GM19467 (cell line): ENCODE measurements around the gene IQCN.

Source experiments
- ATAC-seq: cut with Tn5 transposase; IDR thresholded peaks from one replicate; pipeline ENCODE4 v1.9.1; 2021; ENCODE audit warnings: mild to moderate bottlenecking, moderate library complexity; ENCODE audit not compliant: unreplicated experiment

Gene IQCN

DNA sequence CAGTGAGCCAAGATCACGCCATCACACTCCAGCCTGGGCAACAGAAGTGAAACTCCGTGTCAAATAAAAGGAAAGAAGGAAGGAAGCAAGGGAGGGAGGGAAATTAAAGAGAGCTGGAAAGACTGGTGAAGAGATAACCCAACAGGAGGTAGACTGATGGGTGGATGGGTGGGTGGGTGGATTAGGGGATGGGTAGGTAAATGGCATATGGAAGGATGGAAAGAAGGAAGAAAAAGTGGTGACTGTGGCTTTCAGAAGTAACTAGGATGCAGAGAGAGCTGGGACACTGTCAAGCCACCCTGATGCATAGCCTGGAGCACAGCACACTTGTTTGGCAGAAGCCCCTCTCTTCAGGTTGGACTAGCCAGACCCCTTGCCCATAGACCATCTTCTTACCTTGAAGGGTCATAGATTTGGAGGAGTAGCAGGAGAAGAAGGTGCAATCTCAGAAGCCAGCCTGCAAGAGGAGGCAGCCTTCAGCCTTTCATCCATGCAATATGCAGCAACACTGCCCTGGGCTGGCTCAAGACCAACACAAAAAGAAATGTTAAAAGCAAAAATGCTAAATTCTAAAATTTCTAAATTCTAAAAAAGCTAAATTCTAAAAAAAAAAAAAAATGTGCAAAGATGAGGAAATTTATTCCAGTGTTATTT lies 5.1 kb downstream of the IQCN start:
- ATAC-seq: no peak

DNA sequence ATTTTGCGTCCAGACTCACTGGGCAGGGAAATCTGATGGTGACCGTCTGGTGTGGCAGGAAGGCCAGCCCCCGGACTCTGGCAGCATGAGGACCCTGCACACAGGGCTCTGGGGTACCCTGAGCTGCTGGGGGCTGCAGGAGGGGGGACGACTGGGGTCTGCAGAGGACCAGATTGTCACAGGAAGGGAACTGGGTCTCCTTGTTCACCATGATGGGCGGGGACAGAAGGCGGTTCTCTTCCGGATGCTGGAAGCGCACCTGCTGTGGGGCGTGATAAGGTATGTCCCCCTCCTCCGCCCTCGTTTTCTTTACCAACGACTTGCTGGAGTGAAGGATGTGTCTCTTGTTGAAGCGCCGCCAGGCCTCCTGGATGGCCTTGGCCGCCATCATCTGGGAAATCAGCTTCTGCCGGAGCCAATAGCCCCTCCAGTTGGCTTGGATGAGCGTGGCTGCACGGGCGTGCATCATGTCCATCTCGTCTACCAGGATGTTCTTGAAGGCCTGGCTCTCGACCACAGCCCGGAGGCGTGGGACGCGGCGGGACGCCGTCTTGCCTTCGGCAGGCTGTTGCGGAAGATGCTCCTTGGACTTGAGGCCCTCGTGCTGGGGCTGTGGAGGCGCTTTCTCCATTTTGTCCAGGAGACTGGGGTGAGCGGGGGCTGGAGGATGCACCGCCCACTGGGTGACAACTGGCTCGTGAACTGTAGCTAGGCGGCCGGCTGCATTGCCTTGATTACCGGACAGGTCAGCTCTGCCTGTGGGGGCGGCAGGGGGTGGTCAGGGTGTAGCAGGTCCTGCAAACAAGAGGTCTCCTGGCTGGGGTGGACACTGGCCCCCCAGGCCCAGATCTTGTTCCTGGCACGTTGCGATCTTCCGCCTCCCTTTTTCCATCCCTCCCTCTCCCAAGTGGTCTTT lies 7.2 kb downstream of the IQCN start:
- ATAC-seq: no peak

GRCh38 chr19:18265582-18265981 lies 8.7 kb downstream of the IQCN start:
- no peak for ATAC-seq

GRCh38 chr19:18264971-18265540 lies 9.2 kb downstream of the IQCN start:
- no peak for ATAC-seq

DNA sequence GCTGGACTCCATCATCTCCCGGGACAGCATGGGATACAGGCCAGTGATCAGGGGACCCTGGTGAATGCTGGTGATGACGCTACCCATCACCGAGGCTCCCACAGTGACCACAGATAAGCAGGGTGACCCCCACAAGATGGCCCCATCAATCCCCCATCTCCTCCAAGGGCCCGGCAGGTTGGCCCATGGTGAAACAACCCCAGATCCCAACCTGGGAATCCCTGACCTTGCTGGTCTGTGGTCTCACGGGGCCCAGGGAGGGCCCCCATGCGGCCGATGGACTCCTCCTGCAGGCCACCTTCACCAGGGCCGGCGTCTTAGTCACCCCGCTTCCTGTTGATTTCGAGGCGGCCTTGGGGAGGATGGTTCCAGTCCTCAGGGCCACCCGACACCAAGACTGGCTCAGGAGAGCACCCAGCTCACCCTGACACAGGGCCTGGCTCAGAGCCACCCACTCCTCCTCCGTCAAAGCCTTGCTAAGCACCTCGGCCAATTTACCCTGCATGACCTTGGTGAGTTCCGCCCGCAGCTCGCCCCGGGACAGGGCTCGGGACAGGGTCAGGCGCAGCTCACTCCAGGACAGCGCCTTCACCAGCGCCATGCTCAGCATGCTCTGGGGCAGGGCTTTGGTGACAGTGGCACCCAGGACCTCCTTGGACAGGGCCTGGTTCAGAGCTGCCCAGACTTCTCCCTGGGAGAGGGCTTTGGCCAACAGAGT lies 10.0 kb downstream of the IQCN start:
- no peak for ATAC-seq

- no peak for ATAC-seq
Observed at GRCh38 chr19:18263324-18264136, 10.7 kb downstream of the IQCN start.

GRCh38 chr19:18262917-18263316 lies 11.3 kb downstream of the IQCN start:
- ATAC-seq: no peak

DNA sequence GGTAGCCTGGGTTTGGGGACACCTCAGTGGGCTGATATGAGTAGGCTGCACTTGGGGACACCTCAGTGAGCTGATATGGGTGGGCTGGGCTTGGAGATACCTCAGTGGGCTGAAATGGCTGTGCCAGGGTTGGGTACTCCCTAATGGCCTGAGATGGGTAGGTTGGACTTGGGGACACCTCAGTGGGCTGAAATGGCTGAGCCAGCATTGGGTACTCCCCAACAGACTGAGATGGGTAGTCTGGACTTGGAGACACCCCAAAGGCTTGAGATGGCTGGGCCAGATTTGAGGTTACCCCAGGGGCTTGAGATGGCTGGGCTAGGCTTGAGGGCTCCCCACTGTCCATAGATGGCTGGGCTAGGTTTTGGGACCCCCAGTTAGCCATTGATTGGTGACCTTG lies 12.1 kb downstream of the IQCN start:
- no peak for ATAC-seq

DNA sequence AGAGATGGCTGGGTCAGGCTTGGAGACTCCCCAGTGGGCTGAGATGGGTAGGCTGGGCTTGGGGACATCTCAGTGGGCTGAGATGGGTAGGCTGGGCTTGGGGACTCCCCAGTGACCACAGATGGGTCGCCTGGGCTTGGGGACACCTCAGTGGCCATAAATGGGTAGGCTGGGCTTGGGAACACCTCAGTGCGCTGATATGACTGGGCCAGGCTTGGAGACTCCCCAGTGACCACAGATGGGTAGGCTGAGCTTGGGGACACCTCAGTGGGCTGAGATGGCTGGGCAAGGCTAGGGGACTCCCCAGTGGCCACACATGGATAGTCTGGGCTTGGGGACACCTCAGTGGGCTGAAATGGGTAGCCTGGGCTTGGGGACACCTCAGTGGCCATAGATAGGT lies 12.8 kb downstream of the IQCN start:
- ATAC-seq: no peak

DNA sequence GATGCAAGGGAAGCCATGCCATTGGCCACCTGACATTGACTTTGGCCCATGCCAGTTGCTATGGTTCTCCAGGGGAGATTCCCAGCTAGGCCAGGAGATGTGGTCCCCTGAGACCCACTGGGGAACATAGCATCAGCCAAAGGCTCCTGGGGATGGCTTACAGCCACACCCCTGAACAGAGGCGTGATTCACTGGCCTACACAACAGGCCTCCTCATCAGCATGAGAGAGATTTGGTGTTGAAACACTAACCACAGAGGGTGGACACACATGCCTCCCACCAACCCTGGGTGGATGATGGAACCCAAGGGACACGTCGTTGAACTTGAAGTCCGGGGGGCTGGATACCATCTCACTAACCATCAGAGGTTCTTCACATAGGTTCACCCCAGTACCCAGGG lies 14.4 kb downstream of the IQCN start:
- ATAC-seq: no peak

DNA sequence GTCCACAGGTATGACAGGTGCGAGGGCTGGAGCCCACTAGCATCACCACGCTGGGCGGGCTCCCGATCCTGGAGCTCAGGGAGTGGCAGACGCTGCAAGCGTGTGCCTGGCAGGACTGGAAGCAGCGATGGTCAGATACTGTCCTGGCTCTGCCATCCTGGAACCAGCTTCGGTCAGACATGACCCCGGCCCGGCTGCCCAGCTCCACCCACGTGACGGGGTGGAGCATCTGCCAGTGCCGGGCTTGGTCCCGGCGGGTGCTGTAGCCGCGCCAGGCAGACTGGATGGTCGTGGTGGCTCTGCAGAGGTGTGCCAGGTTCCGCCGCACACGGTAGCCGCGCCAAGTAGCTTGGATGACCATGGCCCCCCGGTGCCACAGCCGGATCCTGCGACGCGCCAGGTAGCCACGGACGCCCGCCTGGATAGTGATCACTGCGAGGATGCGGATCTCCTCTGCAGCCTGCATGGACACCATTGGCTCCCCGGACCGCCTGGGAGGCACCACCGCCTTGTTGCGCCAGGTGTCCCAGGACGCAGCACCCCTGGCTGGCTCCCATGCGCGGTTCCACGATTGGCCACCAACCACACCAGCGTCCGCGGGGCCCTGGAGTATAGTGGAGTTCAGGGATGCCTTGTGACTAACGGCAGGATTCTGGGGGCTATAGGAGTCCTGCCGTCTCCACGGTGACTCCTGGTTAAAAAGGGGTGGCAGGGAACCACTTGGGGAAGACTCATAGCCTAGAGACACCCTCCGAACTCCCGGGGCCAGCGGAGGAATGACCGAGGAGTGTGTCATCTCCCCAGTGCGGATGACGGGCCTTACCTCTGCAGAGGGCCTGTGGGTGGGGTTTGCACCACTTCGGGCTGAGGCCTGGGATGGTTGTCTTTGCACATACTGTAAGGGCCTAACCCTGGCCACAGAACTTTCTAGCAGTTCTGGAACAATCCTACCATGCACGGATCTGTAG lies 16.5 kb downstream of the IQCN start:
- ATAC-seq: no peak

DNA sequence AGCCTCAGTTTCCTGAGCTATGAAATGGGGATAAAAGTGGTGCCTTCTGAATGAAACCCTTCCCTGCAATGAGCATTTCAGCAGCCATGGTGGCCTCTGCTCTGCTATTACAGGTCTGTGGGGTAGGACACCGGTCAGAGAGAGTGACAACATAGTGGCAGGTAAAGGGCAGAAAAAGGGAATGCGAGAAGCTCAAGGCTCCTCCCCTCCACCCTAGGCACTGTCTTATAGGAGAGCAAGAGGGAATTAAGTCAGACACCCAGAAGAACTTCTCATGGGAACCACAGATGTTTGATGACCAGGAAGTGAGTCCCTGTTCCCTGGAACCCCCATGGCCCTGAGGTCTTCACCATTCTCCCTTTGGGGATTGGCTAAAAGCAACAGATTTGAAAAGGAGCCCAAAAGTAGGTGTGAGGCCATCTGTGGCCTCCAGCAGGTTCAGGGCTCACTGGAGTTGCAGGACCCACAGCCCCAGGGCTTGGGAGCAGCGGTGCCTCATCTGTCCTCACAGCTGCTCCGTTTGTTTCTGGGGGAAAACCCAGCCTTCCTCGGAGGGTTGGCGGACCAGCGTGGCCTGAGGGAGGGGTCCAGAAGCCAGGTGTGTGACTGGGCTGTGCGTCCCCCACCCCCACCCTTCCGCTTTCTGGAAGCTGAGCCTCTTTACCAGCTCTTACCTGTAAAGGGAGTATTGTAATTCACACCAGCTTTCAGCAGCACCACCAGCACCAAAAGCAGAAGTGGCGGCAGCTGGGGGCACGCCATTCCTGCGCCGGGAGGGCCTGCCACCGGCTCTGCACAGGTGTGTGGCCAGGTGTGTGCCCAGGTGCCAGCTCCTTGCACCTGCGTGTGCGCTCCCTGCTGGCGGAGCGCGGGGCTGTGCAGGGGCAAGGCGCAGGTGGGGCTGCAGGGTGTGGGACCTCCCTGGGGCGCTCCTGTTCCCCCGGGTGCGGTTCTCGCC lies 19.4 kb downstream of the IQCN start:
- ATAC-seq: no peak

DNA sequence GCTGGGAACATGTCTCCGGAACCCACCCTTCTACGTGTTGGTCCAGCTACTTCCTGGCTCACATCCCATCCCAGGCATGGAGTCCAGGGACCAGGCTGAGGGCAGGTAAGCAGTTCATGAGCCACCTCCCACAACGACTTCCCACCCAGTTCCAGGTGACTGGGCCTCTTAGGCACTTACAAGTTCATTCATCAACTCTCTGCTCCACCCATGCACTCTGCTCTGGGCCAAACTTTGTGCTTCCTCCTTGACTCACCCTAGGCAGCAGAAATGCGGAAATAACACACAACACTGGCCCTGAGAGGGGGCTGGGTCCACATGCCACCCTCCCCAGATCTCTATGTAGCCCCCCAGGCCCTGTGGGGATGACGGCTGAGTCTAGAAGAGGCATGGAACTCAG lies 20.5 kb downstream of the IQCN start:
- no peak for ATAC-seq

GRCh38 chr19:18253130-18253529 lies 21.1 kb downstream of the IQCN start:
- ATAC-seq: no peak

DNA sequence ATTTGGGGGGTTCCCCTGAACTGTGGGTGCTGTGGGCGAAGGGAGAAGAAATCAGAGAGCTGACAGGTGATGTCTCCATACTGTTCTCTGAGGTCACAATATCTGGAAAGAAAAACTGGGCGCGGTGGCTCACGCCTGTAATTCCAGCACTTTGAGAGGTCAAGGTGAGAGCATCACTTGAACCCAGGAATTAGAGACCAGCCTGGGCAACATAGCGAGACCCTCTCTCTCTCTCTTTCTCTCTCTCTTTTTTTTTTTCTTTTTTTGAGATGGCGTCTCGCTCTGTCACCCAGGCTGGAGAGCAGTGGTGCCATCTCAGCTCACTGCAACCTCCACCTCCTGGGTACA lies 21.9 kb downstream of the IQCN start:
- no peak for ATAC-seq

DNA sequence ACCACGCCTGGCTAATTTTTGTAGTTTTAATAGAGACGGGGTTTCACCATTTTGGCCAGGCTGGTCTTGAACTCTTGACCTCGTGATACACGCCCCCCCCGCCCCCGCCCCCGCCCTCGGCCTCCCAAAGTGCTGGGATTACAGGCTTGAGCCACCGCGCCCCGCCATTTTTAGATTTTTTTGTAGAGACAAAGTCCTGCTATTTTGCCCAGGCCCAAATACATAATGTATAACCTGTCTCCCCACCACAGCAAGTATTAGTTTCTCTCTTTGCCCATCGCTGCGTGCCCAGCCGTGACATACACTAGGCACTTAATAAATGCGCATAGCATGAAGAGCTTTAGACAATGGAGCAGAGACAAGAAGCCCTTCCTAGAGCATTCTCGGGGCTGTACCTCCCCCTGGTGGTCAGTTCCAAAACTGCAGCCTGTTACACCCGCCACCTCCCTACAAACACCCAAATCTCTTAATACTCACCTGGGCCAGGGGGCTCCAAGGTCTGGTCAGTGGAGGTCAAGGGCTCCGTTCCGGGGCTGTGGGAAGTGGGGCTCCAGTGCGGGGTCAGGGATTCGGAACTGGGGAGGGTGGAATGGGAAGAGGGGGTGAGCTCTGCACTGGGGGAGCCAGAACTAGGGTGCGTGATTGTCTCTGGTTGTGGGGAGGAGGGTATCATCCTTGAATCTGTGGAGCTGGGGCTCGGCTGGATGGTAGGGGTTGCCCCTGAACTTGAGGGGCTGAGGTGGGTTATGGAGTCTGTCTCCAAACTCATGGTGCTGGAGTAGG lies 22.5 kb downstream of the IQCN start:
- no peak for ATAC-seq

- ATAC-seq: no peak
Observed at GRCh38 chr19:18249834-18250233, 24.4 kb downstream of the IQCN start.

DNA sequence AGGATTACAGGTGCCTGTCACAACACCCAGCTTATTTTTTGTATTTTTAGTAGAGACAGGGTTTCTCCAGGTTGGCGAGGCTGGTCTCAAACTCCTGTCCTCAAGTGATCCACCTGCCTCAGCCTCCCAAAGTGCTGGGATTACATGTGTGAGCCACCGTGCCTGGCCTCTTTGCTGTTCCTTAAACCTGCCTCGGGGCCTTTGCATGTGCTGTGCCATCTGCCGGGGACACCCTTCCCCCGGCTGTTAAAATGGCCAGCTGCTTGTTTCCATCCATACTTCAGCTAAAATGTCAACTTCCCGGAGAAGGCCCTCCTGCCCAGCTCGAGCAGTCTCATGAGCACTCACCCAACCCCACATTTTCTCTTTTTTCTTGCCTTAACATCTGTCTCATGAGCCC lies 29.0 kb downstream of the IQCN start:
- ATAC-seq: no peak
